ENCODE data around the gene TP53BP2.
"Not testable (repeated sequence)": the region's sequence is repeated elsewhere in the genome, so short reads cannot be mapped to it uniquely, and the experiment has no call there.

TP53BP2 gene

GRCh38 chr1:223845810-223846682 is at the start of gene TP53BP2:
Gene TP53BP2, minus strand, starts transcription at chr1:223845947. Its CDS starts 267 bp downstream, at chr1:223845680.
- DNase-seq (ENCODE audit: low read depth in 4 of 4, low spot score in 1 of 4), result peak; percentile 64 to 78 (median 76)

- DNase-seq (ENCODE audit: low read depth in 4 of 4, low spot score in 1 of 4), result not testable (repeated sequence)
Observed at GRCh38 chr1:223890494-223890893, 44.7 kb upstream of the TP53BP2 start.

- not testable (repeated sequence) for DNase-seq (ENCODE audit: low read depth in 4 of 4, low spot score in 1 of 4)
Observed at GRCh38 chr1:223889319-223889718, 43.6 kb upstream of the TP53BP2 start.

- DNase-seq (ENCODE audit: low read depth in 4 of 4, low spot score in 1 of 4), result no peak
Observed at GRCh38 chr1:223887747-223888418, 42.1 kb upstream of the TP53BP2 start.

GRCh38 chr1:223886516-223886921 is 40.8 kb upstream of the TP53BP2 start:
- DNase-seq (ENCODE audit: low read depth in 4 of 4, low spot score in 1 of 4), result no peak

GRCh38 chr1:223885614-223886013 is 39.9 kb upstream of the TP53BP2 start:
- DNase-seq (ENCODE audit: low read depth in 4 of 4, low spot score in 1 of 4), result no peak

- DNase-seq (ENCODE audit: low read depth in 4 of 4, low spot score in 1 of 4), result no peak
Observed at GRCh38 chr1:223878598-223879325, 33.0 kb upstream of the TP53BP2 start.

- DNase-seq (ENCODE audit: low read depth in 4 of 4, low spot score in 1 of 4), result no peak
Observed at GRCh38 chr1:223877804-223878203, 32.1 kb upstream of the TP53BP2 start.

- no peak for DNase-seq (ENCODE audit: low read depth in 4 of 4, low spot score in 1 of 4)
Observed at GRCh38 chr1:223876590-223876989, 30.8 kb upstream of the TP53BP2 start.

- no peak for DNase-seq (ENCODE audit: low read depth in 4 of 4, low spot score in 1 of 4)
Observed at GRCh38 chr1:223873044-223873443, 27.3 kb upstream of the TP53BP2 start.

GRCh38 chr1:223872308-223872901 is 26.7 kb upstream of the TP53BP2 start:
- DNase-seq (ENCODE audit: low read depth in 4 of 4, low spot score in 1 of 4), result no peak

- no peak for DNase-seq (ENCODE audit: low read depth in 4 of 4, low spot score in 1 of 4)
Observed at GRCh38 chr1:223870617-223871574, 25.1 kb upstream of the TP53BP2 start.

GRCh38 chr1:223864599-223865368 is 19.0 kb upstream of the TP53BP2 start:
- not testable (repeated sequence) for DNase-seq (ENCODE audit: low read depth in 4 of 4, low spot score in 1 of 4)

GRCh38 chr1:223864084-223864483 is 18.3 kb upstream of the TP53BP2 start:
- DNase-seq (ENCODE audit: low read depth in 4 of 4, low spot score in 1 of 4), result no peak

- no peak for DNase-seq (ENCODE audit: low read depth in 4 of 4, low spot score in 1 of 4)
Observed at GRCh38 chr1:223861904-223862303, 16.2 kb upstream of the TP53BP2 start.

- DNase-seq (ENCODE audit: low read depth in 4 of 4, low spot score in 1 of 4), result no peak
Observed at GRCh38 chr1:223860051-223860622, 14.4 kb upstream of the TP53BP2 start.

GRCh38 chr1:223859058-223859457 is 13.3 kb upstream of the TP53BP2 start:
- no peak for DNase-seq (ENCODE audit: low read depth in 4 of 4, low spot score in 1 of 4)

GRCh38 chr1:223856386-223856785 is 10.6 kb upstream of the TP53BP2 start:
- DNase-seq (ENCODE audit: low read depth in 4 of 4, low spot score in 1 of 4), result no peak

- DNase-seq (ENCODE audit: low read depth in 4 of 4, low spot score in 1 of 4), result no peak
Observed at GRCh38 chr1:223853748-223854147, 8.0 kb upstream of the TP53BP2 start.

All from stimulated activated CD4-positive, alpha-beta T cell treated with anti-CD3 and anti-CD28 coated beads, Interleukin-1b, Interleukin-23, amount 100 ng/mL, for 24 hours (primary cell).